GM12875 (cell line): ENCODE data around the gene PAWR.
A peak's percentile ranks its signal among the peaks of the same experiment; 100 is the strongest.
"Not testable (repeated sequence)": the region's sequence is repeated elsewhere in the genome, so short reads cannot be mapped to it uniquely, and the experiment has no call there.

Source experiments
- H3K4me3 ChIP-seq: one replicate; pipeline ENCODE4 v1.5.1; 2011; ENCODE audit warnings: low read depth, low read length, control low read depth
- CTCF ChIP-seq: IDR thresholded peaks from 2 replicates; pipeline ENCODE4 v1.5.1; 2011; ENCODE audit warnings: low read depth, mild to moderate bottlenecking, control low read depth, inconsistent platforms, low read length, moderate library complexity, borderline replicate concordance; ENCODE audit not compliant: insufficient read depth

PAWR gene

GRCh38 chr12:79549531-79550271, 141.1 kb downstream of the PAWR start:
- TF ChIP-seq CTCF: no peak
- no peak overlapping the region for H3K4me3 ChIP-seq

GRCh38 chr12:79548610-79548924, 142.2 kb downstream of the PAWR start:
- H3K4me3 ChIP-seq: no peak overlapping the region
- no peak for TF ChIP-seq CTCF

- TF ChIP-seq CTCF: peak; percentile 65
- H3K4me3 ChIP-seq: no peak overlapping the region
Observed at GRCh38 chr12:79547735-79548609, 142.8 kb downstream of the PAWR start.

GRCh38 chr12:79547044-79547734, 143.6 kb downstream of the PAWR start:
- H3K4me3 ChIP-seq: no peak overlapping the region
- TF ChIP-seq CTCF: no peak

- TF ChIP-seq CTCF: no peak
Observed at GRCh38 chr12:79546466-79547043, 144.2 kb downstream of the PAWR start.

GRCh38 chr12:79544439-79544838, 146.3 kb downstream of the PAWR start:
- H3K4me3 ChIP-seq: not testable (repeated sequence)

More at GRCh38 chr12:79546466-79547043, 144.2 kb downstream of the PAWR start:
- no peak overlapping the region for H3K4me3 ChIP-seq

- TF ChIP-seq CTCF: no peak
- no peak overlapping the region for H3K4me3 ChIP-seq
Observed at GRCh38 chr12:79537675-79538074, 153.1 kb downstream of the PAWR start.
